HG03064 (cell line): ENCODE results near the gene ITGA11.

Experiments used
- ATAC-seq: cut with Tn5 transposase; IDR thresholded peaks from one replicate; pipeline ENCODE4 v1.9.1; 2021; ENCODE audit warnings: low read depth; ENCODE audit not compliant: unreplicated experiment

Gene ITGA11

GRCh38 chr15:68431792-68432401, at the start of gene ITGA11:
TSS of gene ITGA11 (minus strand) at chr15:68432163. CDS start at chr15:68432066, 97 bp downstream.
- no peak for ATAC-seq

- ATAC-seq = no peak
These were observed 49.4 kb upstream of the ITGA11 start for GRCh38 chr15:68481321-68481720.

GRCh38 chr15:68480296-68480695, 48.3 kb upstream of the ITGA11 start:
- no peak for ATAC-seq

GRCh38 chr15:68479870-68480269, 47.9 kb upstream of the ITGA11 start:
- ATAC-seq = no peak

DNA sequence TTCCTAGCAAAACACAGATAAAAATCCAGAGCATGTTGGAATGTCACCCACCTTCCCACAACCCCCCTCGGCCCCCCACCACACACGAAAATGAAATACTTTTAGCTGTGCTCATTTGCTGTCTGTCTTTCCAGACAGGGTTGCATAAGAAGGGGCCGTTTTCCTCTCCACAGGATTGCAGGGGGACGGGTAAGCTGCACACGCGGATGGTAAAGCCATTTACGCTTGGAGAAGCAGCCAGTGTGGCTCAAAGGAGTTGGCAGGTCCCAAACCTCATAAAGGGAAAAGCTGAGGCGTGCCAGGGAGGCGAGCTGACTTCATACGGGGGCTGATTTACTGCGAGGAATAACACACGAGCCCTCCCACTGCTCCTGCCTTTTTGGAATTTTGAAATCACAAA, 47.4 kb upstream of the ITGA11 start:
- no peak for ATAC-seq

- ATAC-seq = no peak
These were observed 46.9 kb upstream of the ITGA11 start for GRCh38 chr15:68478853-68479252.

- no peak for ATAC-seq
These were observed 43.5 kb upstream of the ITGA11 start for GRCh38 chr15:68475449-68475848.

DNA sequence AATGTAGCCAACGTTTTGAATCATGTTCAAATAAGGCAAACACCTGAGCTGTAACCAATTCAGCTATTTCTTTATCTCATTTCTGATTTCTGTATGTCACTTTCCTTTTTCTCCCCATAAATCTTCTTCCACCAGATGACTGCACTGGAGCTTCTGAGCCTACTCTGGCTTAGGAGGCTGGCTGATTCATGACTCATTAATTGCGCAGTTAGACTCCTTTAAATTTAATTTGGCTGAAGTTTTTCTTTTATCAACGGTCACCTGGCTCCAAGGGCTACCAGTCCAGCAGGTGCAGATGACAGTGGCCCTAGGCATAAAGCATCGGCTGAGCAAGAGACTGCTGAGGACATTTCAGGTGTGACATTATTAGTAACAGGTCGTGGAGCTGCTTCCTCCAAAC, 39.6 kb upstream of the ITGA11 start:
- ATAC-seq = no peak

DNA sequence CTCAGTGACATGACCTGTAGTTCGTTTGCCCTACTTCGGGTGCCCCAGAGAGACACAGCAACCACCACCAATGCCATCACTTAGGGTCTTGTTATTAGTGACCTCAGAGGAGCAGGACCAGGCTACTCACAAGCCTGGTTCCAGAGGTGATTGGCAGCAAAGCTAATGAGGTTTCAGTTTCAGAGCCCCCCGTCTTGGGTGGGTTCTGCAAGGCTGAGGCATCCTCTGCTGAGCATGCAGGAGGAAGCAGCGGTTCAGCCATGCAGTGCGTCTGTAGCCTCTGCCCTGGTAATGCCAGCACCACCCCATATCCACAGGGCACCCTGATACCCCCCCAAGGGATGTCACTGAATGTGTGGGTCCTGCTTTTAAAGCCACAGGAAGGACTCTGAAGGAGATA, 39.0 kb upstream of the ITGA11 start:
- ATAC-seq = no peak

DNA sequence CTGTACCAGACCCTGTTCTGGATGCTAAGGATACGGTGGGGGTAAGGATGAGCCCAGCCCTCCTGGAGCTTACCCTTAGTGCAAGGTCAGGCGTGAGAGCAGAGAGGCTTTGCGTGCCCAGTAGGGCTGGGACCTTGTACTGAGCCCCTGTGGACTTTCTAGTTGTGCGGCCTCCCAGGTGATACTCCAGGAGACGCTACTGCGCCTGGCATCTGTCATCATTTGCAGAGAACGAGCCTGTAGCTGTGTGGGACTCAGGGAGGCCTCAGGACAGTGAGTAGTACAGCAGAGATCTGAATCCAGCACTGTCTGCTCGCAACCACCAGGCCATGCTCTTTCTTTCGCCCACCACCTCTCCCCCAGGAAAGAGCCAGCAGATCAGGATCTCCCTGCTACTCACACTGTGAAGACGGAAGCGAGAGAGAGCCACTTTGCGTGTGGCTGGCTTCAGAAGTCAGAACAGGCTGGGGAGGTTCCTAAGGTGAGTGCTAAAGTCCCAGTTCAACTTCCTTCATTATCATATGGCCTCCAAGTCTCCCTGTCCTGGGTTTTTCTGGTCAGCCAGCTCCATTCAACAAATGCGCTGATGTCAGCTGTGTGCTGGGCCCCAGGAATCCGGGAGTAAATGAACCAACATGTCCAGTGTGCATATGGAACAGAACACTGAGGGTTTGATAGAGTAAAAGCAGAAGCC, 38.2 kb upstream of the ITGA11 start:
- no peak for ATAC-seq

DNA sequence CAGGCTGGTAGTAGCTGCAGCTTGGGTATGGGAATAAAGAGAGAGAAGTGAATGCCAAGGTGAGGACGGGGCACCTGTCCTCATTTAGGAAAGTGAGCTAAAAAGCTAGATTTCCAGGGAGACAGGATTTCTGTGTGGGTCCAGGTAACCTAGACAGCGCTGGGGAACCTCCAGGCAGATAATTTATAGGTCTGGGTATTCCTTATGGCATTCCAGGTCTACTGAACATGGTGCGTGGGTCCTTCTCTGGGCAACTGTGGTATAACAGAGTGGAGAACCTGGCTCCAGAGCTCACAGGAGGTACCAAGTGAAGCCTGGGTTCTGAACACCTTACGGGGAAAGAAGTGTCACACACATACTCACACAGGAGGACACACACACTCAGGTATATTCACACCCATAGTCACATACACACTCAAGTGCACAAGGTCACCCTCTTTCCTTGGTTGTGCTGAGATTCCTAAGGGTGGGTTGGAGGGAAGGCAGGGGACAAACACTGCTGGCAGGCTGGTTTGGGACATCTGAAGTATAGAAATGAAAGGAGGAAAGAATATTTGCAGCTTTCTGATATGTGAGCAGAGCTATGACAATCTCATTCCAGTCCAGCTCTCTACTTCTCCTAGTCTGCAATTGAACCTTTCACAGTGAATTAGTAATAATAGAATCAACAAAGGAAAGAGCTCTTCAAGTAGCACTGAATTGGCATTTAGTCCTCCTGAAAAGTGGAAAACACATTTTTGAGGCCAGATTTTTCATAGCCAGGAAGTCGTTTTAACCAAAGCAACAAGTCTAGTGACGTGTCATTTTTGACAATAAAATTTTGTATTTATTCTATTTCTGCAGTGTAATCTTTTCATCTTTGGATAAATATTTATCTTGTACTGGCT, 37.4 kb upstream of the ITGA11 start:
- no peak for ATAC-seq

DNA sequence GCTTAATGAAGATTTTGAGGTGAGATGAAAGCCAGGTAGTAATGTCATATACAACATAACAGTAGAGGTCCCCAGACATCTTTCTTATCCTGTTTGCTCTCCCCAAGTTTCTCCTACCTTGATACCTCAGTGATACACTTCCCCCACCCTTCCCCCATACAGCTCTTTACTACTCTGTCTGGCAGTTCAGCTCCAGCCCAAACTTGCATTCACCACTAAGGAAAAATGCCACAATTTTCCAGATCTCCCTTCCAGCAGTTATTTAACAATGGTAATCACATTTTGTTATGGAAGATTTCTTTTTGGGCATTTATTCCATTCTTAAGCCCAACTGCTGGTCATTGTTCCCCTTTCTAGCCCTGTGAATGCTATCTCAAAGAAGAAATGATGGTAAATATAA, 34.9 kb upstream of the ITGA11 start:
- ATAC-seq = no peak

DNA sequence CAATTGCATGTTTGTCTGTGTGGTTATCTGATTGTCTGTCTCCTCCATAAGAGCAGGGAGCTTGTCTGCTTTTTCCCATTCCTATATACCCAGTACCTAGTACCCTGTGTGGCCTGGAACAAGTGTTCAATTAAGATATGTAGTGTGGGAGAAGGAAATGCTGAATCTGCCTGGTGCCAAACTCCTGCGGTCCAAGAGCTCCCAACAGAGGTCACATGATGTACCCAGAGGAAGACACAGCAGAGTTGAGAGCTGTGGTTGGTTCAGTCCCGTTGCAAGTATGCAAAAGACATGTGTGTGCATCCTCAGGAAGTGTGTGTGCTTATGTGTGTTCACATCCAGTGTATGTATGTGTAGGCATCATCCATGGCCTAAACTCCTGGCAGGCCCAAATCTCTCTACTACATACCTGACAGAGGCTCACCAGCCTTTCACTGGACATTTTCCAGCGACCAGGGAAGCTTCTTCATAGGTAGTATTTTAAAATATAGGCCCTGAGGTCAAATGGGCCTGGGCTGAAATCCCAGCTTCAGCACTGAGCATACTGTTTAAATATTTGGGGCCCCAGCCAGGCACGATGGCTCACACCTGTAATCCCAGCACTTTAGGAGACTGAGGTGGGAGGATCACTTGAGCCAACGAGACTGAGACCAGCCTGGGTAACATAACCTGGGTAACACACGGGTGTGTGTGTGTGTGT, 34.0 kb upstream of the ITGA11 start:
- no peak for ATAC-seq

- no peak for ATAC-seq
These were observed 32.6 kb upstream of the ITGA11 start for GRCh38 chr15:68464448-68465090.

GRCh38 chr15:68463996-68464395, 32.0 kb upstream of the ITGA11 start:
- no peak for ATAC-seq

GRCh38 chr15:68463444-68463843, 31.5 kb upstream of the ITGA11 start:
- no peak for ATAC-seq

DNA sequence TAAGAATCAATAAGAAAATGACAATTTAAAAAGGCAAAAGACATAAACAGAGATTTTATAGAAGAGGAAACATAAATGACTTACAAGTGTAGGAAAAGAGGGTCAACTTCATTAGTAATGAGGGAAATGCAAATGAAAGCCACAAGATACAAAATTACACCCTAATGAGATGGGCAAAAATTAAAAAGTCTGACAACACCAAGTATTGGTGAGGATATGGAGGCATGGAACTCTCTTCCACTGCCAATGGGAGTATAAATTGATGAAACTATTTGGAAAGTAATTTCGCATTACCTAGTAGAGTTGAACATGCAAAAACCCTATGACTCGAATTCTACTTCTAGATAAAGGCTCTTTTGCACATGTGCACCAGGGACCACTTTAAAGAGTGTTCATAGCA, 28.2 kb upstream of the ITGA11 start:
- no peak for ATAC-seq

DNA sequence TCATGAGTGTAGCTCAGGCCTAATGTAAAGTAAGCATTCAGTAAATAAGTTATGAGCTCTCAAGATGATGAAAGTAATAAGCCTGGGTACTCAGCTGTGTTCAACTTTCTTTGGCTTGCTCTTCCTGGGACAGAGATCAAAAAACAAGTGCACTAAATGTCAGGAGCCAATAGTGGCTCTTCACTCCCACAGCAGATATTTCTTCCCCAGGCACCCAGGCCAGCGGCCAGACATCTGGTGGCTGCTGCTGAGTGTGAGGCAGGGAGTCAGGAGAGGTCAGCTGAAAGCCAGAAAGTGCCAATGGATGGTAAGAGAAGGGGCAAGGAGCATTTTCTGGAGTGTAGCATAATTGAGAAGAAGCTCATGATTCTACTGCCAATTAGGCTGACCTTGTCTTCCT, 18.2 kb upstream of the ITGA11 start:
- no peak for ATAC-seq

- ATAC-seq = no peak
These were observed 17.4 kb upstream of the ITGA11 start for GRCh38 chr15:68449389-68449788.

DNA sequence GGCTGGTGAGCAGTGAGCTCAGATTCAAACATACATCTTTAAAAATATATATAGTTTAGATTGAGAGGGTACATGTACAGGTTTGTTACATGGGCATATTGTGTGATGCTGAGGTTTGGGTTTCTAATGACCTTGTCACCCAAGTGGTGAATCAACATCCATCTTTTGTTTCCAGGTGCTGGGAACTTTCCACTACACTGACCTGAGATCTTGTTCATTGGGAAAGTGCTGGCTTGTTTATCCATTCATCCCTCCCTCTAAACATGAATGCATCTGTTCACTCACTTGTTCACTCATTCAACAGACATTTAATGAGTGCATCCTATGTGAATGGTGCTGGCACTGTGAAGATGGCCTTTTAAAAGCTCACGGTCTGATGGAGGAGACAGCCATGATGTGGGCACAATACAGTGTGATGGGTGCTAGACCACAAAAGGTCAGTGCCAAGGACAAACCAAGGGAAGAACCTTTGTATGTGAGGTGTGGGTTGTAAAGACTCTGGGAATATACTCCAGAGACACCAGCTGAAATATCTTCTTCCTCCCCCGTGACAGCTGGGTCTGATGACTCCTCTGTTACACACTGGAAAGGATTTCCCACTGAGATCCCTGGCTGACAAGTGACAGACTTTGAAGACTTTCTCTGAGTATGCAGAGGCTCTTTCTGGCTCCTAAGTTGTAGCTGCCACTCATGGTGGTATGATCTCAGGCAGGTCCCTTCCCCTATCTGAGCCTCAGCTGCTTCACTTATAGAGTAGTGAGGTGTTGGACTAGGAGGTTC, 16.2 kb upstream of the ITGA11 start:
- no peak for ATAC-seq
